Activated CD4-positive, CD25-positive, alpha-beta regulatory T cell treated with anti-CD3 and anti-CD28 coated beads, Interleukin-2, amount 50 U/mL, for 24 hours (primary cell): Measurements from ENCODE around the gene WDFY3.

ENCODE experiments used
- ATAC-seq, 2 donors: fragments of 150-1000 bp; cut with Tn5 transposase; one replicate each; pipeline ENCODE4 v1.10.0; 2021; ENCODE audit warnings: mild to moderate bottlenecking in 1 of 2, moderate library complexity in 1 of 2

Gene WDFY3

GRCh38 chr4:84952004-84952403 is 14.5 kb downstream of the WDFY3 start:
- no peak for ATAC-seq

- no peak for ATAC-seq
These were observed 18.4 kb downstream of the WDFY3 start for GRCh38 chr4:84948056-84948455.

GRCh38 chr4:84944947-84945346 is 21.5 kb downstream of the WDFY3 start:
- ATAC-seq: no peak

DNA sequence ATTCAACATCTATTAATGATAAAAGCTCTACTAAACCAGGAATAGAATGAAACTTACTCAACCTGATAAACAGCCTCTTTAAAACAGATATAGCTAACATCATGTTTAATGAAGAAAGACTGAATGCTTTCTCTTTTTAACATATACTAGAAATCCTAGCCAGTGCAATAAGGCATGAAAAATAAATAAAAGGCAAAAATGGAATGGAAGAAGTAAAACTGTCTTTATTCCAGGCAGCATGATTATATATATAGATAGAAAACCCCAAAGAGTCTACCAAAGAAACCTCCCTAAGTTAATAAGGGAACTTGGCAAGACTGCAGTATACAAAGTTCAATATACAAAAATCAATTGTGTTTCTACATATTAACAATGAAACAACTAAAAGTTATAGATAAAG is 25.5 kb downstream of the WDFY3 start:
- ATAC-seq: no peak

- ATAC-seq: no peak
These were observed 27.4 kb downstream of the WDFY3 start for GRCh38 chr4:84939113-84939512.

DNA sequence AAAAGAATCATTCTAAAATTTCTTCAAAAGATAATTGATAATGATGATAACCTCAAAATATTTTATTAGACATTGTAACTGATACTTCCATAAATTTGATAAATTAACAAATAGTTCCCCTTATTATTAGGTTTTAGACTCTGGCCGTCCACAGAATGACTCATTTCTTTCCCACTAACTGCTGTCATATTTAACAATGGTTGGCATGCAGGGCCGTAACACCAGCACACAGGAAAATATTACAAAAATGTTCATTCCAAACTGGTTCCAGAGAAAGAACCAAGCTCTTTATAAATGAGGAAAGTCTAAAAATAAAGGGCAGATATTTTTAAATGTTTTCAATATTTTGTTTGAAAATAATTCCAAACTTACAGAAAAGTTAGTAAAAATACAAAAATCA is 28.2 kb downstream of the WDFY3 start:
- ATAC-seq: no peak

GRCh38 chr4:84937381-84937977 is 29.0 kb downstream of the WDFY3 start:
- ATAC-seq: no peak

DNA sequence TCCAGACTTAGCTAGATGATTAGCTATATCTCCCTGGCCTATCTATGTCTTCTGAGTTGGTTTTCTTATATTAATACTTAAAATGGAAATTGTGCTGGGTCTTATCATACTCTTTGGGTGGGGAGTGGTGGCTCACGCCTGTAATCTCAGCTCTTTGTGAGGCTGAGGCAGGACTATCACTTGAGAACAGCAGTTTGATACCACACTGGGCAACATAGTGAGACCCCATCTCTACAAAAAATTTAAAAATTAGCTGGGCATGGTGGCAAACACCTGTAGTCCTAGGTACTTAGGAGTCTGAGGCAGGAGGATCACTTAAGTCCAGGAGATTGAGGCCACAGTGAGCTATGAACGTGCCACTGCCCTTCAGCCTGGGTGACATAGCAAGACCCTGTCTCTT is 30.4 kb downstream of the WDFY3 start:
- no peak for ATAC-seq

- ATAC-seq: no peak
These were observed 34.0 kb downstream of the WDFY3 start for GRCh38 chr4:84932462-84932861.

- ATAC-seq: no peak
These were observed 34.5 kb downstream of the WDFY3 start for GRCh38 chr4:84931961-84932360.

DNA sequence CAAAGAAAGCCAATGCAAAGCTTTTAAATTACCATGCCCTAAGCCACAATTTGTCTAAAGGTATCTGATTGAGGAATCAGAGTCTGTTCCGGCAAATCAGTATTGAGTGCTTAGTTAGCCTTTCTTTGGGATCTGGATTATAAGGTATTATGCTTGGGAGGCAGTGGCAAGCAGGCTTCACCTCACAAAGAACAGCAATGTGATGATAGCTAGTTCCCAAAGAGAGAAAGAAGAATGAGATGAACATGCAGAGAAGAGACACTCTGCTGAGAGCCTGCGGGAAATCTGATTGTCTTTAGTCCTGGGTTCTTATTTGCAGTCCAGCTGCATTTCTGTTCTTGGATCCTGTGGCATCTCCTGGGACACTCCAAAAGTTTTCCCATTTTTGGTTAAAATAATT is 35.2 kb downstream of the WDFY3 start:
- ATAC-seq: no peak

DNA sequence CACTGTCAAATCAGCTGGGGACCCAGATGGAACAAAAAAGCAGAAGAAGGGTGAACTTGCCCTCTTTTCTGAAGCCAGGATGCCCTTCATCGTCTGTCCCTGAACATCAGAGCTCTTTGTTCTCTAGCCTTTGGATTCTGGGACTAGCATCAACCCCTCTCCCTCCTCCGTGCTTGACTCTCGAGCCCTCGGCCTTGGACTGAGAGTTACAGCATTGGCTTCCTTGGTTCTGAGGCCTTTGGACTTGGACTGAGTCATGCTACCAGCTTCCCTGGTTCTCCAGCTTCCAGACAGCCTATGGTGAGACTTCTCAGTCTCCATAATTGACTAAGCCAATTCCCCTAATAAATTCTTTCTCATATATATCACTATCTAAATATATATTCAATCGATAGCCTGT is 38.4 kb downstream of the WDFY3 start:
- no peak for ATAC-seq

DNA sequence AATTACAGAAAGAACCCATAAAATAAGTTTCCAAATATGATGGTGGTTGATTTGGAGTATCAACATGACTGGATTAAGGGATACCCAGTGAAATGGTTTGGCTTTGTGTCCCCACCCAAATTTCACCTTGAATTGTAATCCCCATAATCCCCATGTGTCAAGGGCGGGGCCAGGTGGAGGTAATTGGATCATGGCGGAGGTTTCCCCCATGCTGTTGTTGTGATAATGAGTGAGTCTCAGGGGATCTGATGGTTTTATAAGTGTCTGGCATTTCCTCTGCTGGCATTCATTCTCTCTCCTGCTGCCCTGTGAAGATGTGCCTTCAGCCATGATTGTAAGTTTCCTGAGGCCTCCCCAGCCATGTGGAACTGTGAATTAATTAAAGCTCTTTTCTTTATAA is 39.1 kb downstream of the WDFY3 start:
- no peak for ATAC-seq

DNA sequence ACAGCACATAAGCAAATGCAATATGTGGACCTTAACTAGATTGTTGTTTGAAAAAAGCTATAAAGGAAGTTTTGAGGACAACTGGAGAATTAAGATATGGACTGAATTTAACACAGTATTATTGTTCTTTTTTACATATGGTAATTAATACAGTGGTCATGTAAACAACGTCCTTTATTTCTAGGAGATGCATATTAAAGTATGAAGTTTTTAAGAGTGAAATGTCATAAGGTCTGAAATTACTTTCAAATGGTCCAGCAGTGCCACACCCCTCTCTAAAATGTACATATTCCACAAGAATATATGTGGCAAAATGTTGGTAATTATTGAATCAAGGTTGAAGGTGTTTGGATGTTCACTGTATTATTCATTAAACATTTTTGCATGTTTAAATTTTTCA is 40.9 kb downstream of the WDFY3 start:
- no peak for ATAC-seq

DNA sequence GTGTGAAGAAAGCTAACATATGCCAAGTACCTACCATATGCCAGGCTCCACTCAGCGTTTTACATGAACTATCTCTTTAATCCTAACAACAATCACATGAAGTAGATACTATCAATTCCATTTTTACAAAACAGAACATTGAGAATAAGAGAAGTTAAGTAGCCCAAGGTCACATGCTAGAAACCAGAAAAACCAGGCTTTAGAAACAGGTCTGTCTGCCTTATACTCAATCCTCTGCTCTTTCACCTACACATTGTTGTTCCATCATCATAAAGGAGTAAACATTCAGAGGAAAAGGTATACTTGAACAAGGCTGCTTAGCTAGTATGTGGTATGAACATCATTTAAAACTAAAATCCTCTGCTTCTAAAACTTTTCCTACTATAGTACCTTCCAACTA is 42.1 kb downstream of the WDFY3 start:
- ATAC-seq: no peak

- no peak for ATAC-seq
These were observed 45.9 kb downstream of the WDFY3 start for GRCh38 chr4:84920617-84921016.

DNA sequence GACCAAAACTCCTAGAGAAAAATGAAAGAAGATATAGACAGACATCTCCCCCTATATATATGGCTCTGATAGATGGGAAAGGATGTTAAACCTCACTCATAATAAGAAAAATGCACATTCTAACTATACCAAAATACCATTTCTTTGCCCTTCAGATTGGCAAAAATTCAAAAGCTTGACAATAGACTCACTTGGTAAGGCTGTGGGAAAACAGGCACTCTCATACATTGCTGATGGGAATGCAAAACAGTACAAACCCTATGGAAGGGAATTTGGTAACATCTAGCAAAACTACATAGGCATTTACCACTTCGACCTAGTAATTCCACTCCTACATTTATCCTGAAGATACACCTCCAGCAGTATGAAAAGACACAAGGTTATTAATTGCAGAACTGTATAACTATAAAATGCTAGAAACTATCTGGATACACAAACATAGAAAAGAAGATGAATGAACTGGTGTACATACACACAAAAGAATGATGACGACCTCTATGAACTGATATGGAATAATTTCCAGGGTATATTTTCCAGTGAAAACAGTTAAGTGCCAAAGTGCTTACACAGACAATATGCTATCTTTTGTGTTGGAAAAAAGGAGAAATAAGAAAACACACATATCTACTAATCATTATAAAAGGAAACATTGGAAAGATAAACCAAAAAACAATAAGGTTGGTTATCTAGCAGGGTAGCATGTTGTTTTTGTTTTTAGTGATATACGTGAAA is 48.5 kb downstream of the WDFY3 start:
- ATAC-seq: no peak

DNA sequence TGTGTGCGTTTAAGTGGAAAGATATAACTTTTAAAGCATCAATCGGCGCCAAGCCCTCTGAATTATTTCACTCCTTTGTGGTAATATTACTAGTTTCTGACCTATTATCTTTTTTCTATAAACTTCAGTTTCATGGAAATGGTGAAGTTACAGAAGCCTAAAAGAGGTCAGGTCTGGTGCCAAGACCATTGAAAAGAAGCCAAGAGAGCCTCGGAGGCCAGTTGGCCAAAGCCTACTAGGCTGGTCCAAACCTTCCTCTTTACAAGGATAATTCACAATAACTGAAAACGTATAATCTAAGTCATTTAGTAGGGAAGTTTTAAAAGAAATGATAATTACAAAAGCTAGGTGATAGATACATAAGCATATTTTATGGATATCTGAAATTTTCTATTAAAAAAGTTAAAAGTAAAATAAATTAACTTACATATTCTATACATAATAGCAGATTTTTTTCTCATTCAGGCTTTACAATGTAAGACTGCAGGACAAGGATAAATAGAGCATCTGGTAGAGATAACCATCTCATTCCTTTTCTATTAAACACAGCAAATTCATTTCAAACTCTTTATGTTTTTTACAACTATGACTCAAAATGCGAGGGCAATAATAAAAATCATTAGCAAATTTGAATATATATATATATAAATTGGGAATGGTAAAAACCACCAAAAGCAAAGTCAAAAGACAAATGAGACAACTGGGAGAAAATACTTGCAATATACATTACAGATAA is 49.2 kb downstream of the WDFY3 start:
- no peak for ATAC-seq

- ATAC-seq: no peak
These were observed 50.3 kb downstream of the WDFY3 start for GRCh38 chr4:84916227-84916626.

GRCh38 chr4:84915396-84915780 is 51.1 kb downstream of the WDFY3 start:
- ATAC-seq: no peak

GRCh38 chr4:84914686-84915395 is 51.6 kb downstream of the WDFY3 start:
- ATAC-seq: no peak

- no peak for ATAC-seq
These were observed 53.3 kb downstream of the WDFY3 start for GRCh38 chr4:84913176-84913575.

GRCh38 chr4:84912741-84913140 is 53.7 kb downstream of the WDFY3 start:
- ATAC-seq: no peak

DNA sequence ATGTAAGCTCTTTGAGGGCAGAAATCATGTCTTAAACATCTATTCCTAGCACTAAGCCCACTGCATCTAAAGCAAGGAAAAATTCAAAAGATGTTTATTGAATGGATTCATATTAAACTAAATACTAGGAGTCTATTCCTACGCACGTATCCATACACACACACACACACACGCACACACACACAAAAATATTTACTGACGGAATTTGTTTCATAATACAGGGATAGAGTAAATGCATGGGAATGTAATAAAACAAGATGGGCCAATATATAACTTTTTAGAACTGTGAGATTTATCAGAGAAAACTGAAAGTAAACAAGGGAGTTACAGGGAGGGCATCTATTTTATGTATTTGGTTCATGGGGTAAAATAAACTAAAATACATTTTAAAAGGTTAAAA is 57.6 kb downstream of the WDFY3 start:
- no peak for ATAC-seq
